ENCODE results near the gene LASP1. TPM values are rescaled to one million over a fixed set of nuclear protein-coding genes. Genes with fewer than 3 reads are reported as not detected.

The LASP1 gene
- total and polyA plus RNA-seq, 2 of the 4 experiments (the other 2 are of a cell fraction): 79.8 to 262 TPM

GRCh38 chr17:38882870-38883269 lies 13.0 kb downstream of the LASP1 start:
- Histone ChIP-seq H4K5ac (ENCODE audit: low read depth, low read length) (0 out of 2 replicates have a peak overlapping the region, but pooled peaks have one; percentile 7), H3K4me2 (ENCODE audit: low read depth, low read length) (no peak overlapping the region), H2AK9ac (replicated peaks; ENCODE audit: low read depth, low read length, poor library complexity) (peak overlapping the region; percentile 57), H3K27me3 (ENCODE audit: control insufficient read depth, insufficient read depth, low read length) (no peaks in the 10 kb centered on the region), H3K14ac (replicated peaks; ENCODE audit: low read depth, low read length) (no peak overlapping the region; the same call in 1 of the 2 replicates), H3K4ac (ENCODE audit: low read depth, low read length) (peak overlapping the region; percentile 50), H3K9me3 (ENCODE audit: control insufficient read depth, insufficient read depth, low read length) (no peaks in the 10 kb centered on the region), H2BK120ac (ENCODE audit: low read depth, low read length) (no peak overlapping the region), H3K4me1 (ENCODE audit: control insufficient read depth, insufficient read depth, low read length) (peaks cover 57% of the 10 kb centered on the region), H3K9me1 (ENCODE audit: insufficient read depth, low read length) (peaks cover 53% of the 10 kb centered on the region), H4K8ac (ENCODE audit: low read depth in 2 of 2, low read length in 2 of 2) (no peak overlapping the region; a peak in 1 of 4 replicates), H2BK5ac (ENCODE audit: low read depth, low read length, poor library complexity, severe bottlenecking) (peak overlapping the region; percentile 29), H3K27ac (ENCODE audit: insufficient read depth, low read length) (no peak overlapping the region), H4K20me1 (ENCODE audit: insufficient read depth, low read length) (peaks cover 100% of the 10 kb centered on the region), H3K56ac (ENCODE audit: extremely low read depth, insufficient read depth, low read length) (peak overlapping the region; percentile 10; the same call in 1 of the 2 replicates), H3K36me3 (ENCODE audit: control insufficient read depth, insufficient read depth, low read length) (peaks cover 79% of the 10 kb centered on the region), H3K23ac (ENCODE audit: low read depth, low read length) (peak overlapping the region; percentile 85), H4K91ac (ENCODE audit: insufficient read depth, low read depth, low read length) (no peak overlapping the region), H3K4me3 (ENCODE audit: insufficient read depth, low read depth, low read length) (no peak overlapping the region), H2BK20ac (ENCODE audit: low read depth, low read length) (no peak overlapping the region), H2AFZ (replicated peaks; ENCODE audit: low read length, poor library complexity) (peak overlapping the region; percentile 25), H2BK15ac (ENCODE audit: low read depth, low read length) (no peak overlapping the region), H3K9ac (ENCODE audit: low read depth, low read length) (no peak overlapping the region), H3K18ac (ENCODE audit: low read depth, low read length) (no peak overlapping the region), H2AK5ac (ENCODE audit: low read depth, low read length) (peak overlapping the region; percentile 57; the same call in 1 of the 2 replicates), H3K79me1 (ENCODE audit: low read depth in 1 of 2, low read length in 2 of 2) (peaks cover 0 to 88% of the 10 kb centered on the region in 2 experiments; a peak in 2 of 4 replicates)
- no CpG with 5 or more reads among the region's 2 CpGs for WGBS, 2 experiments (ENCODE audit: extremely low coverage in 2 of 2, insufficient read length in 1 of 2)
- ATAC-seq (ENCODE audit: low read depth) (no peak), DNase-seq (no peak)
- ChIA-PET CTCF (no interaction called here), POLR2A (ENCODE audit: unreplicated experiment) (no interaction called here)
- dilution Hi-C loops (cut with HindIII; ENCODE audit: low sequenced_read_pairs, unreplicated experiment): no loop called here
- intact Hi-C loops (cut with micrococcal nuclease): loop anchor here (2.0 kb wide), 1 partner anchor 14 kb away; no protein-coding TSS in a partner anchor
- in situ Hi-C loops (cut with MboI; ENCODE audit: low sequenced_read_pairs): no loop called here
- TF ChIP-seq, protein P1, sequence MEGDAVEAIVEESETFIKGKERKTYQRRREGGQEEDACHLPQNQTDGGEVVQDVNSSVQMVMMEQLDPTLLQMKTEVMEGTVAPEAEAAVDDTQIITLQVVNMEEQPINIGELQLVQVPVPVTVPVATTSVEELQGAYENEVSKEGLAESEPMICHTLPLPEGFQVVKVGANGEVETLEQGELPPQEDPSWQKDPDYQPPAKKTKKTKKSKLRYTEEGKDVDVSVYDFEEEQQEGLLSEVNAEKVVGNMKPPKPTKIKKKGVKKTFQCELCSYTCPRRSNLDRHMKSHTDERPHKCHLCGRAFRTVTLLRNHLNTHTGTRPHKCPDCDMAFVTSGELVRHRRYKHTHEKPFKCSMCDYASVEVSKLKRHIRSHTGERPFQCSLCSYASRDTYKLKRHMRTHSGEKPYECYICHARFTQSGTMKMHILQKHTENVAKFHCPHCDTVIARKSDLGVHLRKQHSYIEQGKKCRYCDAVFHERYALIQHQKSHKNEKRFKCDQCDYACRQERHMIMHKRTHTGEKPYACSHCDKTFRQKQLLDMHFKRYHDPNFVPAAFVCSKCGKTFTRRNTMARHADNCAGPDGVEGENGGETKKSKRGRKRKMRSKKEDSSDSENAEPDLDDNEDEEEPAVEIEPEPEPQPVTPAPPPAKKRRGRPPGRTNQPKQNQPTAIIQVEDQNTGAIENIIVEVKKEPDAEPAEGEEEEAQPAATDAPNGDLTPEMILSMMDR (conservative IDR thresholded peaks at IDR 0.05; ENCODE audit: low read depth, low read length): no peak
- no peak for TF ChIP-seq CHD1 (IDR thresholded peaks at IDR 0.05; ENCODE audit: low read depth, low read length)
- TF ChIP-seq POLR2A (IDR thresholded peaks at IDR 0.05; ENCODE audit: low read depth, low read length): no peak
- no peak for TF ChIP-seq BHLHE40 (IDR thresholded peaks at IDR 0.05; ENCODE audit: low read depth, low read length)
- TF ChIP-seq, protein P2, sequence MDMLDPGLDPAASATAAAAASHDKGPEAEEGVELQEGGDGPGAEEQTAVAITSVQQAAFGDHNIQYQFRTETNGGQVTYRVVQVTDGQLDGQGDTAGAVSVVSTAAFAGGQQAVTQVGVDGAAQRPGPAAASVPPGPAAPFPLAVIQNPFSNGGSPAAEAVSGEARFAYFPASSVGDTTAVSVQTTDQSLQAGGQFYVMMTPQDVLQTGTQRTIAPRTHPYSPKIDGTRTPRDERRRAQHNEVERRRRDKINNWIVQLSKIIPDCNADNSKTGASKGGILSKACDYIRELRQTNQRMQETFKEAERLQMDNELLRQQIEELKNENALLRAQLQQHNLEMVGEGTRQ (IDR thresholded peaks at IDR 0.05; ENCODE audit: low read depth, low read length): no peak
- no peak for TF ChIP-seq MAFK (IDR thresholded peaks at IDR 0.05; ENCODE audit: low read depth, low read length)
- BruUV-seq (replicated peaks): no TSS peak

Measured in IMR-90 (cell line).